Muscle of leg (tissue), 11 donors: ENCODE data around the gene PLCL1. TPM values are rescaled to one million over a fixed set of nuclear protein-coding genes. Genes with fewer than 3 reads are reported as not detected.
A peak's percentile ranks its signal among the peaks of the same experiment; 100 is the strongest.

ENCODE experiments used
- DNase-seq: peaks from one replicate; pipeline ENCODE4 v3.0.0; 2013
- H3K27ac ChIP-seq: one replicate; pipeline ENCODE4 v1.5.1; 2013; ENCODE audit warnings: mild to moderate bottlenecking, low read length, control low read depth
- H3K27me3 ChIP-seq: one replicate; pipeline ENCODE4 v1.6.1; 2013; ENCODE audit warnings: low read length; ENCODE audit not compliant: control insufficient read depth, insufficient read depth
- H3K36me3 ChIP-seq: one replicate; pipeline ENCODE4 v1.6.1; 2013; ENCODE audit warnings: low read length; ENCODE audit not compliant: control insufficient read depth, insufficient read depth
- H3K4me1 ChIP-seq: one replicate; pipeline ENCODE4 v1.6.1; 2013; ENCODE audit warnings: low read length; ENCODE audit not compliant: control insufficient read depth, insufficient read depth
- H3K4me3 ChIP-seq: one replicate; pipeline ENCODE4 v1.5.1; 2013; ENCODE audit warnings: low read length, control low read depth
- H3K9me3 ChIP-seq: replicated peaks from 2 replicates; pipeline ENCODE4 v1.6.1; 2013; ENCODE audit warnings: low read depth, low read length; ENCODE audit not compliant: control insufficient read depth
- WGBS: methylation state at CpG from one replicate; pipeline ENCODE4 v1.1.5; 2013; ENCODE audit warnings: missing lambda C conversion rate; ENCODE audit not compliant: insufficient coverage; 5-methylcytosine and 5-hydroxymethylcytosine counted together
- polyA plus RNA-seq, 8 donors: library from polyadenylated mRNA; unstranded; fragments of 120-200 nt; gene quantifications; one replicate each; pipeline versions ENCODE4 v1.2.1 to v1.2.3, GENCODE V29; 2013; ENCODE audit warnings: inconsistent platforms in 1 of 8, low replicate concordance in 1 of 8; ENCODE audit not compliant: insufficient read length in 8 of 8, insufficient read depth in 1 of 8
- total RNA-seq: library from RNA; stranded (reverse); fragments of 120-200 nt; gene quantifications from one replicate; pipeline ENCODE4 v1.2.4, GENCODE V29; 2013

The PLCL1 gene
- total and polyA plus RNA-seq, 9 donors = 9.5 to 17.7 (median 12.7) TPM

DNA sequence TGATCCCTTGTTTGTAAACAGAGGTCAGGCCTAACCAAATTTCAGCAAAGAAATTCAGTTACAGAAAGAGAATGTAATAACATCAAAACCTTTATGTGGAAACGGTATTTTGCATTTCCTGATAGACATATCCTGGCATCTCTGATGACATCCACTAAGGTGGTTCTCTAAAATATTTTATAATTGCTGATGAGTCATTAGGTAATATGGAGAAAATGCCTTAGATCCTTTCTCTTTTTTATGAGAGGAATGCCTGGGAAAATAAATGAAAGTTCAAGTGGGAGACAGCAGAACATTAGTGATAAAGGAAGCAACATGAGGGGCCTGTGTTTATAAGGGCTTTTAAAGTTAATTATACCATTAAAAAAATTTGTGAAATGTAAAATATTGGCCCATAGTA is 72.6 kb downstream of the PLCL1 start:
- H3K9me3 ChIP-seq = no peaks in the 10 kb centered on the region
- no CpG with 5 or more reads among the region's 1 CpG for WGBS

DNA sequence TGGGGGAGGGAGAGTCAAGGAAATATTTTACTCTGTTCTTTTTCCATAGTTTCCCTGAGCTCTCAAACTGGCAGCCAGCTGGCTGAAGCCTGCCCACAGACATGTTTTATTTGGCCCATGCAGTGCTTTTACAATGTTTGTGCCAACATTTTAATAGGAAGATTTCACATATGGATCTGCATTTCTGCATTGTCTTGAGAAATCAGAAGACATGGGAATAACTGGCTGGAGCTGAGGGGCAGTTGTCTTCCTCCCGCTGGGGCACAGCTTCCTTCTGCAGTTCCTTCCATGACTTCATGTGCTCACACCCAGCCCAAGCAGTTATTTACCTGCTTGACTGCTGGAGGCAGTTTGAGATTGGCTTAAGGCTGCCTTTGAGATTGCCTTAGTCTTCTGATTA is 74.4 kb downstream of the PLCL1 start:
- H3K27ac ChIP-seq = no peak overlapping the region

More for the DNA sequence above, 72.6 kb downstream of the PLCL1 start:
- no peak overlapping the region for H3K27ac ChIP-seq
- peaks cover 7% of the 10 kb centered on the region for H3K4me1 ChIP-seq
- no peaks in the 10 kb centered on the region for H3K27me3 ChIP-seq
- no peak for DNase-seq
- H3K4me3 ChIP-seq = no peak overlapping the region
- no peaks in the 10 kb centered on the region for H3K36me3 ChIP-seq

DNA sequence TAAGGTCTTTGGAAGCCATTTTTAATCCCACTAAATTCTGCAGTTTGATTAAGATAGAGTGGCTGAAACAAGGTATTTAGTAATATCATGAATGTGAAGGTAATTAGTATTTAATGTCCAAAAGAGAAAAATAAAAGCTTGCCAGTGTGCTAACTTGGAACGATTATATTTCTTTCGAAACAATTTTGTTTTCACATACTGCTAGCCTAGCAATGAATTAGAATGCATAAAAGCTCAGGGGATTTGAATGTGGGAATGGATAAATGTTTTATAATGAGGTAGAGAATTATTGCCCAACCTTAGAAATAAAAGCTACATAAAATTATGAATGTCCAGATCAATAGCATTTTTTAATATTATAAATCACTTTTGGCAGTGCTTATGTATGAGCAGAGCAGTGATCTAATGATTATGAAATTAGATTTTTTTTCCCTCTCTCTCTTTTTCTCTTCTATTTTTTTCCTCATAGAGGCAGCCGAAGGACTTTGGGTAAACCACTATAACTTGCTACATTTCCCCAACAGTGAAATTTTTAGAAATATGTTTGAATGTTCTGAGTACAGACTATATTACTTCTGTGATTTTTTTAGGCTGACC is 75.5 kb downstream of the PLCL1 start:
- Histone ChIP-seq H3K27ac (no peak overlapping the region), H3K4me1 (peaks cover 5% of the 10 kb centered on the region), H3K36me3 (no peaks in the 10 kb centered on the region), H3K4me3 (no peak overlapping the region), H3K9me3 (no peaks in the 10 kb centered on the region), H3K27me3 (no peaks in the 10 kb centered on the region)
- WGBS = no CpG with 5 or more reads among the region's 3 CpGs
- DNase-seq = peak; percentile 51

More for the DNA sequence above, 74.4 kb downstream of the PLCL1 start:
- Histone ChIP-seq H3K4me3 (no peak overlapping the region), H3K9me3 (no peaks in the 10 kb centered on the region), H3K27me3 (no peaks in the 10 kb centered on the region), H3K36me3 (no peaks in the 10 kb centered on the region), H3K4me1 (peaks cover 5% of the 10 kb centered on the region)
- no CpG with 5 or more reads among the region's 1 CpG for WGBS
- peak; percentile 34 for DNase-seq

DNA sequence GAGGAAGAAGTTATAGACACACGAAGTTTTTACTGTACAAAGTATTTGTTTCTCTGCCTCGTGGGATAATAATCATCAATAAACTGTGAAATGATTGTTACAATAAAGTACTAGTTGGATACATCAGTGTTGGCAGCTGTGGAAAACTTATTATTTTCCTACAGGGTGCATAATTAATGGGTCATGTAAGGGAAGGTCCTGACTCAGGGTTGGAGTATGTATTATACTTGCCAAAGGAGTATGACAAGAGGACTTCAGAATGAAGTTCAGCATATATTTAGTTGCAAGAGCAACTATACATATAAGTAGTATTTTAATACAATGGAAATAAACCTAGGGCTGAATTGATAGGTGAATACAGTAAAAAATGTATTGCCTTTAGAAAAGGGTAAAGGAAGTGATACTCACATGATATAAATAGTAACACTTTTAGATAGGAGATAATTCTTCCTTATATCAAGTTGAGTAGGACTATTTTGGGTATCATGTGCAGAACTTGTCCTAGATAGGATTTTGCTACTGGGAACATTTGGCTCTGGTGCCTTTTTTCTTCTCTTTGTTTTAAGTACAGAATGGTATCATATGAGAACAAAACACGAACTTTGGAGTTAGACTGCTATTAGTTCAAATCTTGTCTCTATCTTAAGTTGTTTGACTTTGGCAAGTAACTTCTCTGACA is 79.1 kb downstream of the PLCL1 start:
- Histone ChIP-seq H3K4me3 (no peak overlapping the region), H3K4me1 (peaks cover 5% of the 10 kb centered on the region), H3K36me3 (no peaks in the 10 kb centered on the region), H3K27ac (no peak overlapping the region), H3K9me3 (no peaks in the 10 kb centered on the region), H3K27me3 (no peaks in the 10 kb centered on the region)
- no CpG with 5 or more reads among the region's 3 CpGs for WGBS
- DNase-seq = no peak

DNA sequence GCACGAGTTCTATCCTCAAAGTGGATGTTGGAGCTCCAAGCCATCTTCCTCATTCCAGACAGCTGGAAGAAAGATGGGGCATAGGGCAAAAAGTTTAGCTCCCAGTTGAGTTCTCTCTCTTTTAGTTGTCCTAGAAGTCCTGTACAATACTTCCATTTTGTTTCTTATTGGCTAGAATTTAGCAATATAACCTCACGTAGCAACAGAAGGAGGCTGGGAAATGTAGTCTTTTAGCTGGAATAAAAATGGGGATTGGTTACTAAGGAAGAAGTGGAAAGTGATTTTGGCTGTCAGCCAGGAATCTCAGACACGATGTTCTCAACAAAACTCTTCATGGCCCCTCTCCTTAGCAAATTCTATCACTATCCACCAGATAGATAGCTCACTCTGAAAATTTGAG is 79.9 kb downstream of the PLCL1 start:
- no peak overlapping the region for H3K27ac ChIP-seq
- no peaks in the 10 kb centered on the region for H3K36me3 ChIP-seq
- H3K27me3 ChIP-seq = no peaks in the 10 kb centered on the region
- H3K4me3 ChIP-seq = no peak overlapping the region
- H3K4me1 ChIP-seq = no peaks in the 10 kb centered on the region
- H3K9me3 ChIP-seq = no peaks in the 10 kb centered on the region
- DNase-seq = no peak
- 38% methylated on average over 1 of the region's 3 CpGs for WGBS

DNA sequence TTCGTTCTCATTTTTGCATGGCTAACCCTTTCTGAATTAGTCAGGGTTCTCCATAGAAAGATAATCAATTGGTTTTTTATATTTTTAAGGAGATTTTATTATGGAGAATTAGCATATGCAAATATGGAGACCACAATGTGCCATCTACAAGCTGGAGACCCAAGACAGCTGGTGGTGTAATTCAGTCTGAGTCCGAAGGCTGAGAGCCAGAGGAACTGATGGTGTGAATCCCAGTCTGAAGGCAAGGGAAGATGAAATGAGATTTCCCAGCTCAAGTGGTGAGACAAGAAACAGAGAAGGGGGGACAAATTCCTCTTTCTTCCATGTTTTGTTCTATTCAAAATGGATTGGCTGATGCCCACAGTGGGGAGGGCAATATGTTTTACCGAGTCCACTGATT is 80.7 kb downstream of the PLCL1 start:
- H3K4me1 ChIP-seq = no peaks in the 10 kb centered on the region
- no peaks in the 10 kb centered on the region for H3K36me3 ChIP-seq
- H3K27me3 ChIP-seq = no peaks in the 10 kb centered on the region
- 96% methylated on average over 2 of the region's 3 CpGs for WGBS
- no peak overlapping the region for H3K27ac ChIP-seq
- H3K9me3 ChIP-seq = no peaks in the 10 kb centered on the region
- no peak for DNase-seq
- no peak overlapping the region for H3K4me3 ChIP-seq

DNA sequence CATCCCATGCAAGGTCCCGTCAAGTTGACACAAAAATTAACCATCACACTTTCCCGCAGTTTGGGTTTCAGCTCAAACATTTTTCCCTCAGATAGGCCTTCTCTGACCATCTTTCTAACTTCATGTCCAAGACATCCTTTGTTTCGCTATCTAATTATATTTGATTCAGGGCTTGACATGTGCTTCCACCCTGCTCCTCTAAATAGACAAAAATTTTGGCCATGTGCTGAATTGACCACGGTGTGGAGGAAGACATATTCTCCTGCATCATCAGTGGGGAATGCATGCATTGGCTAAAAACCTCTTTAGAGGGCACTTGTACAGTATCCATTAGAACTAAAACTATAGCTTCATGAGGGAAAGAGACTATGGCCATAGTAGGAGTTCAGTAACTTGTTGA is 81.2 kb downstream of the PLCL1 start:
- H3K27me3 ChIP-seq = no peaks in the 10 kb centered on the region
- no peak for DNase-seq
- no peaks in the 10 kb centered on the region for H3K9me3 ChIP-seq
- no peak overlapping the region for H3K4me3 ChIP-seq
- no peaks in the 10 kb centered on the region for H3K36me3 ChIP-seq
- no peaks in the 10 kb centered on the region for H3K4me1 ChIP-seq
- H3K27ac ChIP-seq = no peak overlapping the region
- WGBS = 100% methylated on average over 3 of the region's 4 CpGs

DNA sequence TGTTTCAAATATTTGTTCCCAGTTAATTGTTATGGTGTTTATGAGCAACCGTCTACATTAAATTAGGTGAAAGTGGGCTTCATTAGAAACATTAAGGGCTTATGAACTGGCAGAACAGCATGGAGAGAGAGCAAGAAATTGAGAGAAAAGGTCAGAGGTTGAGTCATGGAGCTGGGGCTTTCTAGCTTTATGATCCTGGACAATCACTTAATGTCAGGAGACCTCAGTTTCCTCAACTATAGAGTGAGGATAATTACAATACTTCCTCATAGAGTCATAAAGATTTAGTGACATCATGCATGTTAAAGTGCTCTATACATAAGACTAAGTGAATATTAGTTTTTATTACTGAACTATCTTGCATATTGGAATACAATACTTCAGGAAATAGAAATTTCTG is 83.9 kb downstream of the PLCL1 start:
- H3K36me3 ChIP-seq = no peaks in the 10 kb centered on the region
- WGBS = no CpG with 5 or more reads among the region's 1 CpG
- H3K9me3 ChIP-seq = no peaks in the 10 kb centered on the region
- no peak for DNase-seq
- H3K27me3 ChIP-seq = no peaks in the 10 kb centered on the region
- H3K4me3 ChIP-seq = no peak overlapping the region
- H3K4me1 ChIP-seq = no peaks in the 10 kb centered on the region
- H3K27ac ChIP-seq = no peak overlapping the region

DNA sequence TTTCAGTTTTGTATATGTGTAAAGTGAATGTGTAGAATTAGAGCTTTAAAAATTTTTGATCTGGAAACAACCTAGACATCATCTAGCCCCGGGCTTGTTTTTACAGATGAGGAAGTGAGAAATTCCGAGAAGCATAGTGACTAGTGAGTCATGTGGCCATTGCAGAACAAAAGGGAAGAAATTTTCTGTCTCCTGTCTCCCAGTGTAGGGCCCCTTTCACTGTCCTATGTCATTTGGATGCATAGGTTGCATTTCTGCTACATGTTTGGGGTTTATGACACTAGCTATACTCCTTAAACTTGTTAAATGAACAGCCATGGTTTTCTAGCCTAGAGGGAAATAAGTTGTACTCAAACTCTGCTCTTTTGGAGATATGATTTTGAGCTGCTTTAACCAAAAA is 84.6 kb downstream of the PLCL1 start:
- no peaks in the 10 kb centered on the region for H3K27me3 ChIP-seq
- H3K4me1 ChIP-seq = peaks cover 3% of the 10 kb centered on the region
- DNase-seq = peak; percentile 69
- H3K4me3 ChIP-seq = no peak overlapping the region
- H3K9me3 ChIP-seq = no peaks in the 10 kb centered on the region
- no peaks in the 10 kb centered on the region for H3K36me3 ChIP-seq
- no peak overlapping the region for H3K27ac ChIP-seq
- WGBS = no CpG with 5 or more reads among the region's 2 CpGs

DNA sequence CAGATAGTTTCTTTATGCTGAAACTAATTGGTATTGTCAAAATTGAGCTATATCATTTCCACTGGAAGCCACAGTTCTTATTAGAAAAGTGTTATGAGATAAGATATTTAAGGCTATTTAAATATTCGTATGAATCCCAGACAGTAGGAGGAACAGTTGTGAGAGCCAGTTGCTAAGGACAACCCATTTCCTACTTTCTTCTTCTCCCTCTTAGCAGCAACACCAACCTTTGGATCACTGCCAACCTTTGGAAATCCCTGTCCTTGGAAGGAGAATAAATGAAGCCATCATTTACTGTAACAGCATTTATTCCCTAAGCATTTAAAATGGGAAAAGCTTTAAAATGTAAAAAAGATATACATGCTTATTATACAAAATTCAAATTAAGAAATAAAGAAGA is 85.8 kb downstream of the PLCL1 start:
- WGBS = no CpG with 5 or more reads among the region's 1 CpG
- H3K27ac ChIP-seq = no peak overlapping the region
- no peaks in the 10 kb centered on the region for H3K9me3 ChIP-seq
- no peaks in the 10 kb centered on the region for H3K27me3 ChIP-seq
- peak; percentile 58 for DNase-seq
- H3K4me3 ChIP-seq = no peak overlapping the region
- H3K4me1 ChIP-seq = peaks cover 4% of the 10 kb centered on the region
- no peaks in the 10 kb centered on the region for H3K36me3 ChIP-seq
